Measurements from ENCODE around the gene ZNF783. TPM values are rescaled to one million over a fixed set of nuclear protein-coding genes. Genes with fewer than 3 reads are reported as not detected.
A peak's percentile ranks its signal among the peaks of the same experiment; 100 is the strongest.

Gene ZNF783
- total and polyA plus RNA-seq, 9 of the 15 experiments (the other 6 are each of a cell fraction or from before 2014, with no cell fraction given) = 0.66 to 11.2 (median 5.4) TPM

DNA sequence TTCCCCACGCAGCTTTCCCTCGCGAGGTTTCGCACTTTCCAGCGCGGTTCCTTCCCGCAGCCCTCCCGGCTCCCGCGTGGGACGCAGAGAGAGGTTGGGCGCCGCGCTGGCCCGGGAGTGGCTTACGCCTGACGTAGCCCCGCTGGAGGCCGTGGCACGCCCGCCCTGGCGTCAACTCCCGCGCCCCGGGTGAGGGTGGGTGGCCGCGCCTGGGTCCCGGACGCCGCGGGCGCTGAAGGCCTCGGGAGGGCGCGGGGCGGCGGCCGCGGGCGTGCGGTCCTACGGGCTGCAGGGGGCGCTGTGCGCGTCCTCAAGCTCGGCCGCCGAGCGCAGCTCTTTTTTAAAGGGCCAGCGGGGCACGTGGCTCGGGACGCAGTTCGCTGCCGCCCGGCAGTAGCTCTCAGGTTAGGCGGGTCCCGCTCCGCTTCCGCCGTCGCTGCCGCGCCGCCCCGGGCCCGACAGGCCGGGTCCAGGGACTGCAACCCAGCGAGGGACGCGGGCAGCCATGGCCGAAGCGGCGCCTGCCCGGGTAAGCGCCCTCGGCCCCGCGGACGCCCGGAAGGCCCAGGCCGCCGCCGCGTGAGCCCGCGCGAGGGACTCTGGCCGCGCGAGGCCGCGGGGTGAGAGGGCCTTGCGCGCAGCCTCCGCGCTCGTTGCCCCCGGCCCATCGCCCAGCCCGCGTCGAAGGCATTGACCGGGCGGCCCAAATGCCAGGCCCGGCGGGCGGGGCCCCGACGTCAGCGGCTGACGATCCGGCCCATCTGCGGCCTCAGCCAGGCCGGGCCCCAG is at the start of gene ZNF783 (continued):
- TF ChIP-seq NCOA2 (IDR thresholded peaks at IDR 0.05; ENCODE audit: partially characterized antibody in 2 of 2) = no peak
- no peak for TF ChIP-seq C11orf30 (IDR thresholded peaks at IDR 0.05; ENCODE audit: low read depth)
- TF ChIP-seq EP300 (IDR thresholded peaks at IDR 0.05; ENCODE audit: low read length) = no peak
- TF ChIP-seq ZNF668 (CRISPR knock-in tag; IDR thresholded peaks at IDR 0.05) = no peak
- TF ChIP-seq ZNF143 (CRISPR knock-in tag; IDR thresholded peaks at IDR 0.05) = no peak
- no peak for TF ChIP-seq THRB (CRISPR knock-in tag; conservative IDR thresholded peaks at IDR 0.05)
- no peak for TF ChIP-seq NFE2 (IDR thresholded peaks at IDR 0.05; ENCODE audit: low read depth)
- TF ChIP-seq E2F1 (CRISPR knock-in tag; IDR thresholded peaks at IDR 0.05) = no peak
- TF ChIP-seq SETDB1 (IDR thresholded peaks at IDR 0.05; ENCODE audit: low read length) = no peak
- TF ChIP-seq COPS2 (conservative IDR thresholded peaks at IDR 0.05) = no peak
- TF ChIP-seq BCOR (IDR thresholded peaks at IDR 0.05) = no peak
- no peak for TF ChIP-seq ZNF436 (CRISPR knock-in tag; IDR thresholded peaks at IDR 0.05)
- no peak for TF ChIP-seq CGGBP1 (CRISPR knock-in tag; IDR thresholded peaks at IDR 0.05)
- TF ChIP-seq HDAC1 (IDR thresholded peaks at IDR 0.05) = no peak; a peak in 1 of 4 replicates
- TF ChIP-seq NONO (IDR thresholded peaks at IDR 0.05; ENCODE audit: low read depth in 2 of 2, low read length in 1 of 2) = peak in 1 of 2 experiments; percentile 29; a peak in 1 of 4 replicates
- no peak for TF ChIP-seq ZNF23 (CRISPR knock-in tag; IDR thresholded peaks at IDR 0.05)
- TF ChIP-seq ZNF280B (CRISPR knock-in tag; IDR thresholded peaks at IDR 0.05) = no peak
- TF ChIP-seq PCBP1 (IDR thresholded peaks at IDR 0.05; ENCODE audit: low read depth, low read length, poor library complexity, severe bottlenecking) = no peak
- TF ChIP-seq RBM15 (IDR thresholded peaks at IDR 0.05; ENCODE audit: insufficient read depth, low read length) = no peak
- TF ChIP-seq ZNF395 (CRISPR knock-in tag; IDR thresholded peaks at IDR 0.05) = peak; percentile 83
- no peak for TF ChIP-seq HNRNPUL1 (IDR thresholded peaks at IDR 0.05; ENCODE audit: low read length)
- TF ChIP-seq ZBTB2 (IDR thresholded peaks at IDR 0.05) = no peak
